Neural progenitor cell (in vitro differentiated cells): ENCODE data around the gene ZNF385A. TPM values are rescaled to one million over a fixed set of nuclear protein-coding genes. Genes with fewer than 3 reads are reported as not detected.
A peak's percentile ranks its signal among the peaks of the same experiment; 100 is the strongest.

Source experiments
- DNase-seq: peaks from one replicate; pipeline ENCODE4 v3.0.0-alpha.2; 2016; ENCODE audit warnings: low spot score
- H2AFZ ChIP-seq: fragments of 200-600 bp; sonication (generic); replicated peaks from 2 replicates; pipeline ENCODE4 v1.6.1; 2016; ENCODE audit warnings: antibody characterized with exemption
- H3F3A ChIP-seq: fragments of 200-600 bp; sonication (generic); 2 replicates; pipeline ENCODE4 v1.6.1; 2016; ENCODE audit warnings: antibody characterized with exemption, low read depth
- H3K27ac ChIP-seq: fragments of 200-600 bp; sonication (generic); 2 replicates; pipeline ENCODE4 v1.5.1; 2016; ENCODE audit warnings: mild to moderate bottlenecking
- H3K27me3 ChIP-seq: fragments of 200-600 bp; sonication (generic); 2 replicates; pipeline ENCODE4 v1.6.1; 2016; ENCODE audit warnings: mild to moderate bottlenecking, moderate library complexity
- H3K36me3 ChIP-seq: fragments of 200-600 bp; sonication (generic); 2 replicates; pipeline ENCODE4 v1.5.1; 2016
- H3K4me1 ChIP-seq: fragments of 200-600 bp; sonication (generic); 2 replicates; pipeline ENCODE4 v1.6.1; 2016; ENCODE audit warnings: mixed run types
- H3K4me2 ChIP-seq: fragments of 200-600 bp; sonication (generic); 2 replicates; pipeline ENCODE4 v1.6.1; 2016
- H3K4me3 ChIP-seq: fragments of 200-600 bp; sonication (generic); 2 replicates; pipeline ENCODE4 v1.5.1; 2016
- H3K79me2 ChIP-seq: fragments of 200-600 bp; sonication (generic); 2 replicates; pipeline ENCODE4 v1.6.1; 2016; ENCODE audit warnings: low read depth
- H3K9ac ChIP-seq: fragments of 200-600 bp; sonication (generic); 2 replicates; pipeline ENCODE4 v1.6.1; 2016
- H3K9me3 ChIP-seq: fragments of 200-600 bp; sonication (generic); 2 replicates; pipeline ENCODE4 v1.5.1; 2016; ENCODE audit warnings: low read depth
- H4K20me1 ChIP-seq: fragments of 200-600 bp; sonication (generic); 2 replicates; pipeline ENCODE4 v1.6.1; 2016; ENCODE audit warnings: low read depth
- H3K27ac Mint-ChIP-seq: 3 replicates; pipeline ENCODE4 v1.8.0; 2021; ENCODE audit warnings: mixed read lengths
- H3K27me3 Mint-ChIP-seq: 2 replicates; pipeline ENCODE4 v1.8.0; 2022; ENCODE audit warnings: low read depth, mild to moderate bottlenecking, inconsistent platforms, moderate library complexity, mixed read lengths; ENCODE audit not compliant: insufficient read depth
- H3K36me3 Mint-ChIP-seq: 3 replicates; pipeline ENCODE4 v1.8.0; 2021; ENCODE audit warnings: mixed read lengths
- H3K4me1 Mint-ChIP-seq: 3 replicates; pipeline ENCODE4 v1.8.0; 2021; ENCODE audit warnings: mixed read lengths
- H3K4me3 Mint-ChIP-seq: 3 replicates; pipeline ENCODE4 v1.8.0; 2021; ENCODE audit warnings: mild to moderate bottlenecking, moderate library complexity, mixed read lengths
- H3K9me3 Mint-ChIP-seq: 3 replicates; pipeline ENCODE4 v1.8.0; 2020; ENCODE audit warnings: mixed read lengths
- CTCF ChIP-seq: fragments of 200-600 bp; sonication (generic); IDR thresholded peaks from 2 replicates; pipeline ENCODE4 v1.5.1; 2017; ENCODE audit warnings: antibody characterized with exemption, mild to moderate bottlenecking
- EZH2 ChIP-seq: fragments of 200-600 bp; sonication (generic); IDR thresholded peaks from 2 replicates; pipeline ENCODE4 v1.6.1; 2017; ENCODE audit warnings: antibody characterized with exemption, mild to moderate bottlenecking, moderate library complexity
- EZH2phosphoT487 ChIP-seq: fragments of 200-600 bp; sonication (generic); IDR thresholded peaks from 2 replicates; pipeline ENCODE4 v1.6.1; 2017; ENCODE audit warnings: antibody characterized with exemption
- total RNA-seq: library from RNA; depleted of rRNA; stranded (reverse); fragments of >200 nt; gene quantifications from 2 replicates; pipeline ENCODE4 v1.2.3, GENCODE V29; 2015; ENCODE audit warnings: low replicate concordance

ZNF385A gene
- total RNA-seq, 1 donor from 2014 or later, result 6.2 TPM

DNA sequence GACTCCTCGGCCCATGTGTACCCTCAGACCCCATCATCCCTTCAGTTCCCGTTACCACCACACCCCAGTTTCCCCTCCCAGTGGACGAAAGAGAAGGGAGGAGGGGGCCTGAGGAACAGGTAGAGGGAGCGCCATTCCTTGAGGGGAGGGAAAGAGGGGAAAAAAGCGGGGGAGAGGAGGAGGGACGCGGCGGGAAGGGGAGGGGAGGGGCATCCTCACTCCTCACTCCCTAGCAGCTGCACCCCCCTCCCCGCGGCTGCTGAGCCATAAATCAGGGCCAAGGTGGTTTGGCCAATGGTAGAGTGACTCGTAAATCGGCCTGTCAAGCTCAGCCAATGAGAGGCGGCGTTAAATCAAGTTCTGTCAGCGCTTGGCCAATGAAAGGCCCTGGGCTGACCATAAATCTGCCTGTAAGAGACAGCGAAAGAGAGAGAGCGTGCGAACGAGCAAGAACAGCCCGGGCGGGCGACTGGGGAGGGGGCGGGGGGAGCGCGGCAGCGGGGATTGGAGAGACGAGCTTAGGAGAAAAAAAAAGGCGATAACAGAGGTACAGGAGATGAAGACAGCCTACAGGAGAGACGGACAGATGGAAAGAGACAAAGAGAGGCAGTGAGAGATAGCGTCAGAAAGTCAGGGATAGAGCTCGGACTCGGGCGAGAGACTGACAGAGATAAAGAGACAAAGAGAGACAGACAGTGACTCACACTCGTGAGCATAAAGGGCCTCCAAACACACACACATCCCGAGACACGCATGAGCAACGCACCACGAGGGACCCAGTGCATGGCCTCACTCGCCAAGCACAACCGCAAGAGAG is 25.4 kb downstream of the ZNF385A start:
- H3K4me1 ChIP-seq, result peaks cover 67% of the 10 kb centered on the region
- Mint-ChIP-seq H3K4me3 (no peak overlapping the region), H3K36me3 (no peaks in the 10 kb centered on the region), H3K9me3 (no peaks in the 10 kb centered on the region), H3K4me1 (peaks cover 12% of the 10 kb centered on the region), H3K27ac (no peak overlapping the region), H3K27me3 (peaks cover 4% of the 10 kb centered on the region)
- H4K20me1 ChIP-seq, result no peaks in the 10 kb centered on the region
- peak overlapping the region; percentile 63 for H3K9ac ChIP-seq
- no peaks in the 10 kb centered on the region for H3K36me3 ChIP-seq
- H2AFZ ChIP-seq, result no peak overlapping the region
- peak; percentile 45 for TF ChIP-seq EZH2
- no peak for TF ChIP-seq EZH2phosphoT487
- DNase-seq, result peak; percentile 99
- H3F3A ChIP-seq, result peaks cover 51% of the 10 kb centered on the region
- H3K27ac ChIP-seq, result peak overlapping the region; percentile 99
- H3K9me3 ChIP-seq, result no peaks in the 10 kb centered on the region
- no peaks in the 10 kb centered on the region for H3K27me3 ChIP-seq
- H3K4me3 ChIP-seq, result peak overlapping the region; percentile 53
- H3K4me2 ChIP-seq, result peak overlapping the region; percentile 90
- H3K79me2 ChIP-seq, result peaks cover 33% of the 10 kb centered on the region

- H3K4me2 ChIP-seq, result peak overlapping the region; percentile 90
- Mint-ChIP-seq H3K4me1 (peaks cover 20% of the 10 kb centered on the region), H3K36me3 (no peaks in the 10 kb centered on the region), H3K9me3 (no peaks in the 10 kb centered on the region), H3K27me3 (peaks cover 2% of the 10 kb centered on the region), H3K4me3 (no peak overlapping the region), H3K27ac (no peak overlapping the region)
- H4K20me1 ChIP-seq, result no peaks in the 10 kb centered on the region
- H3K9ac ChIP-seq, result peak overlapping the region; percentile 63
- peaks cover 35% of the 10 kb centered on the region for H3K79me2 ChIP-seq
- no peak for TF ChIP-seq EZH2
- TF ChIP-seq EZH2phosphoT487, result no peak
- TF ChIP-seq CTCF, result no peak
- peak; percentile 32 for DNase-seq
- H2AFZ ChIP-seq, result no peak overlapping the region
- peaks cover 59% of the 10 kb centered on the region for H3F3A ChIP-seq
- H3K9me3 ChIP-seq, result no peaks in the 10 kb centered on the region
- H3K4me3 ChIP-seq, result peak overlapping the region; percentile 53
- H3K27ac ChIP-seq, result peak overlapping the region; percentile 99
- no peaks in the 10 kb centered on the region for H3K27me3 ChIP-seq
- peaks cover 74% of the 10 kb centered on the region for H3K4me1 ChIP-seq
- no peaks in the 10 kb centered on the region for H3K36me3 ChIP-seq
Observed at GRCh38 chr12:54358191-54358944, 26.2 kb downstream of the ZNF385A start.

DNA sequence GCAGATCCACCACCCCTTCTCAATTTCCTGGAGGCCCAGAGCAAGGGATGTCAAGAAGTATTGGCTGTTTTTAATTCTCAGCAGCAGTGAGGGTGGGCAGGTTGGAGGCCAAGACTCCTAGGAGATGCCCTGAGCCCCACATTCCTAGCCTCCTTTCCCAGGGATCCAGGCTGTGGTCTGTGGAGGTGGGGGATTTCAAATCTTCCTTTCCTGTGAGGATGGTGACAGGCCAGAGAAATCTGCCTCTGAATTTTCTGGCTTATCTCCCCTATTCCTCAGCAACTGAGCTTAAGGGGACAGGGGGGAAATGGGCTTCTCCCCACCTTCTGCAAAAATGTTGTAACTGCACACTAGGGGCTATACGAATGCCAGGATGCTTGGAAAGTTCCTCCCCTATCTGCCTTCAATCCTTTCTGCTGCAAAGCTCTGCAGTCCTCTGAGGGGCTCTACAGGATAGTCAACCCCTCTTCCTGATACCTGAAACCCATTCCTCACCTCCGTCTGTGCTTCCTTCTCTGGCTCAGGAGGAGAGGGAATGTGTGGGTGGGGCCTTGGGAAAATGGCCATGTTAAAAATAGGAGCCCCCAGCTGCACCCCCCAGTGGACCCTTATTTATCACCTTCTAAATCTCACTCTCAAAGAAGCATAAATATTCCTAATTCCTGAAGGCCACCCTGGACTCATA is 26.9 kb downstream of the ZNF385A start:
- Histone ChIP-seq H3K4me1 (peaks cover 82% of the 10 kb centered on the region), H3K27me3 (no peaks in the 10 kb centered on the region), H3K79me2 (peaks cover 35% of the 10 kb centered on the region), H3K9ac (peak overlapping the region; percentile 63), H3K27ac (peak overlapping the region; percentile 99), H2AFZ (no peak overlapping the region), H3F3A (peaks cover 66% of the 10 kb centered on the region), H3K4me2 (peak overlapping the region; percentile 90), H3K36me3 (no peaks in the 10 kb centered on the region), H4K20me1 (no peaks in the 10 kb centered on the region), H3K9me3 (no peaks in the 10 kb centered on the region), H3K4me3 (peak overlapping the region; percentile 53)
- Mint-ChIP-seq H3K36me3 (no peaks in the 10 kb centered on the region), H3K27ac (no peak overlapping the region), H3K4me3 (no peak overlapping the region), H3K4me1 (peaks cover 27% of the 10 kb centered on the region), H3K27me3 (peaks cover 2% of the 10 kb centered on the region), H3K9me3 (no peaks in the 10 kb centered on the region)
- TF ChIP-seq EZH2phosphoT487 (no peak), CTCF (no peak), EZH2 (no peak)
- no peak for DNase-seq
